ENCODE data around the gene TLE1.
"Not testable (repeated sequence)": the region's sequence is repeated elsewhere in the genome, so short reads cannot be mapped to it uniquely, and the experiment has no call there.

The TLE1 gene

DNA sequence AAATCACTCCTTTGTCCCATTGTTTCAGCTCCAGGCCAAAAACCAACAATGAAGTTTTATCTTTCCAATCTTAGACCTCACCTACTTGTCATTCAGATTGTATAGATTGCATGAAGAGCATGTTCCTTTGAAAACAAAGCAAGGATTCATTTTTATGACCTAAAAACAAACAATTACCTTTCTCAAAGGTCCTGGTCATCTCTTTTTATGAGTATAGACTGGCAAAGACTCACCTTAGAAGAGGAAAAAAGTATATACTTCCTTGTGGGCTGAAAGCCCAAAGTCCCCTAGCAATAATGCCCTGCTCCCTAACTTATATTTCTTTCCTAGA, 28.4 kb upstream of the TLE1 start:
- H3K4me1 ChIP-seq = no peaks in the 10 kb centered on the region
- no peak overlapping the region for H3K4me2 ChIP-seq
- H3K27ac ChIP-seq = no peak overlapping the region

DNA sequence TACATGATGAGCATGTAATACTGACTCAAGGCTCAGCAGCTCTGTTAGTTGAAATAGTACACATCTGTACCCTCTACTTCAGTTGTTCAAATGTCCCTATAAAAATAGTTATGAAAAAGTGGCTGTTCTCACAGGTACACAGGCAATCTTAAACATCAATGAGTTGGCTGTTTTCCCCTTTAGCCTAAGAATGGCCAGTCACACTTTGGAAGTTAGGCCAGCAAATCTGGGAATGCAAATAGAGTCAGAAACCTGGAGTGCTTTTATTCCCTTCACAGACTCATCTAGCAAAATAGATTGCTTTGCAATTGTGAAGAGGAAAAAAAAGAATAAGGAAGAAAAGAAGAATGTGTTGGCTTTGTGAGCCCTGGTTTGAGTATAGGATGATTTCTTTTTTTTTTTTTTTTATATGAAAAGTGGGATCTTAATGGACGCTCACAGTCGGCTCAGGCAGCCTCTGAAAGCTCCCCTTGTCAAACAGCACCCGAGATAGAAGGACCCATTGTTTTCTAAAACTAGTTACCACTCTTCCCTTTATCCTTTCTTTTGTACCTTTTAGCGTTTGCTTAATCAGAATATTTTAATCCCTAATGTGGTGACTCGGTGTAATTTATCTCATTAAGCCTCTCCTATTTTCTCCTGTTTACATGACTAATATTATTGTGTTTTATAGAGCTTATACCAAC, 27.9 kb upstream of the TLE1 start:
- no peak overlapping the region for H3K27ac ChIP-seq
- H3K9ac ChIP-seq = no peak overlapping the region
- no peak overlapping the region for H3K4me2 ChIP-seq
- H4K20me1 ChIP-seq = no peaks in the 10 kb centered on the region
- H3K36me3 ChIP-seq = no peaks in the 10 kb centered on the region
- no peaks in the 10 kb centered on the region for H3K4me1 ChIP-seq
- H3K4me3 ChIP-seq = no peak overlapping the region
- H3K9me3 ChIP-seq = no peaks in the 10 kb centered on the region
- TF ChIP-seq Cebpa-rat (IDR thresholded peaks at IDR 0.05) = no peak
- no peaks in the 10 kb centered on the region for H3K27me3 ChIP-seq

More for the DNA sequence above, 28.4 kb upstream of the TLE1 start:
- no peaks in the 10 kb centered on the region for H3K36me3 ChIP-seq
- no peaks in the 10 kb centered on the region for H4K20me1 ChIP-seq
- no peaks in the 10 kb centered on the region for H3K27me3 ChIP-seq
- no peak overlapping the region for H3K9ac ChIP-seq
- H3K4me3 ChIP-seq = no peak overlapping the region
- no peaks in the 10 kb centered on the region for H3K9me3 ChIP-seq
- no peak for TF ChIP-seq Cebpa-rat (IDR thresholded peaks at IDR 0.05)

DNA sequence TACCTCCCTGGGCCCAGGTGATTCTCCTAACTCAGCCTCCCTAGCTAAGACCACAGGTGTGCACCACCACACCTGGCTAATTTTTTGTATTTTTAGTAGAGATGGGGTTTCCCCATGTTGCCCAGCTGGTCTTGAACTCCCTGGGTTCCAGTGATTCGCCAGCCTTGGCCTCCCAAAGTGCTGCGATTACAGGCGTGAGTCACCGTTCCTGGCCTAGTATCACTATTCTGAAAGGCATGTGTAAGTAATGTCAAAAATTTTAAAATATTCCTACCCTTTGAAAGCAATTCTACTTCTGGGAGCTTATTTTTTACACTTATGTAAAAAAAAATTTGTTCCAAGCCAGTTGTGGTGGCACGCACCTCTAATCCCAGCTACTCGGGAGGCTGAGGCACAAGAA, 27.1 kb upstream of the TLE1 start:
- H3K36me3 ChIP-seq = no peaks in the 10 kb centered on the region
- H3K9ac ChIP-seq = no peak overlapping the region
- TF ChIP-seq Cebpa-rat (IDR thresholded peaks at IDR 0.05) = no peak
- H3K27me3 ChIP-seq = no peaks in the 10 kb centered on the region
- H3K4me2 ChIP-seq = no peak overlapping the region
- no peak overlapping the region for H3K4me3 ChIP-seq
- no peaks in the 10 kb centered on the region for H3K9me3 ChIP-seq
- no peaks in the 10 kb centered on the region for H3K4me1 ChIP-seq
- no peak overlapping the region for H3K27ac ChIP-seq
- no peaks in the 10 kb centered on the region for H4K20me1 ChIP-seq

DNA sequence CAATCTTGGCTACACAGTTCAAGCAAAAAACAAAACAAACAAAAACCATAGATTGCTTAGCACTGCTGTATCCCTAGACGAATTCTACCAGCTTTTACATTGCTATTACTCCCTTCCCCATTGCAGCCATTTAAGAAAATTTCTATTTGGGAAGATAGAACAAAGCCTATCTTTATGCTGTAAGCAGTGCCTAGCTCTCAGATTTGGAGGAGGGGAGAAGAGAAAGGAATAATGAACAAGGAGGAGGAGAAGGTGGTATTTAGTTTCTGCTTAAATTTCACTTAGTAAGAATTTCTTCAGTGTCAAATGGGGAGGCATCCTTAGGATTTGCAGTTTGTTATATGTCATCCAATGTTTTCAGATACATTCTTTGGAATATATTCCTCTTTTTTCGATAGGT, 16.2 kb upstream of the TLE1 start:
- no peaks in the 10 kb centered on the region for H3K36me3 ChIP-seq
- H3K4me2 ChIP-seq = no peak overlapping the region
- H3K27me3 ChIP-seq = no peaks in the 10 kb centered on the region
- no peak overlapping the region for H3K9ac ChIP-seq
- no peaks in the 10 kb centered on the region for H4K20me1 ChIP-seq
- no peaks in the 10 kb centered on the region for H3K4me1 ChIP-seq
- no peak for TF ChIP-seq Cebpa-rat (IDR thresholded peaks at IDR 0.05)
- H3K27ac ChIP-seq = no peak overlapping the region
- 0 out of 2 replicates have a peak, but pooled peaks cover 7% of the 10 kb centered on the region for H3K9me3 ChIP-seq
- H3K4me3 ChIP-seq = no peak overlapping the region

DNA sequence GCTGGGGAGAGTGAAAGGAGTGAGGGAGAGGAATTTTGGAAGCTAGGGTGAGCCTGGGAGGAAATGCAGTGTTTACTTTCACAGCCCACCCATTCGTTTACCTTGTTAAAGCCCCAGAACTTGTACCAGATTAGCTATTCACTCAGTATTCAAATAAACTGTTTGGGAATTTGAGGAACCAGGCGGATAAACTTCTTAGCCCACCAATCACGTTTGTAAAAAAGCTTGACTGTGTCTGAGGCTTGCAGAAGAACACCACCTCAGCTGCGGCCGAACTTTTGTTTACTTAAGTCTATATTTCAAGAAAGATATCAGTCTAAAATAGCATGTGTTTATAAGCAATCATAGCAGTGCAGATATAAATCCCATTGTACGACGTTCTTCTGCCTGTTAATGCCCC, 5.2 kb upstream of the TLE1 start:
- TF ChIP-seq Cebpa-rat (IDR thresholded peaks at IDR 0.05) = no peak
- no peak overlapping the region for H3K4me2 ChIP-seq

DNA sequence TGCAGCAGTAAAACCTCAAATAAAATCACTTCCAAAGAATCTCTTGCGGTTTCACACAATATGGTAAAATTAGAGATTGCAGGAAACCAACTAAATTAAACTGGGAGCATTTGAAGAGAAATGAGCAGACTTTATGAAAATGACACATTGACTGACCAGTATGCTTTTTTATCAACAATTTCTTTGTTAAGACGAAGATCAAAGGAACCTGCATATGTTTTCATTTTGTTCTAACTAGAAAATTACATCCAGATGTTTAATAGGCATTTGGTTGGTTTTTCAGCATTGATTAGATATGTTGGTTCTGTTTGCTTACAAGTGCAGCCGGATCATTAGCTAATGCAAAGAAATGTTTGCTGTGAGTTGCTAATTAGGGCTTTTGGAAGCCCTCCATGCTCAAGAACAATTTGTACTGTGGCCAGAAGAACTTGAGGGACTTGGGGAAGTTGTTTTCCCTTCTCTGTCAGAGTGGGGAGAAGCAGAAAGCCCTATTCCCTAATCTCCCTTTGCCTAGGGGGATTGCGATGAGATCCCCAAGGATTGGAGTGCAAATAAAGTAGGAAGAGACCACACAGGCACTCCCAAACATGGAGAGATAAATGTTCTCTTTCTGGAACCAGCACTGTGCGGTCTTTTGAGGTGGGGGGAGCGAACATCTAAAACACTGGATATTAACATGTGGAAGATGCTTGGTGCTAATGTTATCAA, 4.5 kb upstream of the TLE1 start:
- Histone ChIP-seq H3K4me2 (no peak overlapping the region), H3K4me1 (peaks cover 31% of the 10 kb centered on the region), H3K27ac (no peak overlapping the region), H3K9ac (no peak overlapping the region), H3K36me3 (no peaks in the 10 kb centered on the region), H3K9me3 (0 out of 2 replicates have a peak, but pooled peaks cover 7% of the 10 kb centered on the region), H3K4me3 (no peak overlapping the region), H3K27me3 (peaks cover 6% of the 10 kb centered on the region; the same call in 1 of the 2 replicates), H4K20me1 (peaks cover 3% of the 10 kb centered on the region; the same call in 1 of the 2 replicates)
- no peak for TF ChIP-seq Cebpa-rat (IDR thresholded peaks at IDR 0.05)

More for the DNA sequence above, 5.2 kb upstream of the TLE1 start:
- Histone ChIP-seq H3K9me3 (0 out of 2 replicates have a peak, but pooled peaks cover 7% of the 10 kb centered on the region), H3K27me3 (peaks cover 6% of the 10 kb centered on the region; the same call in 1 of the 2 replicates), H4K20me1 (no peaks in the 10 kb centered on the region), H3K9ac (no peak overlapping the region), H3K27ac (no peak overlapping the region), H3K36me3 (no peaks in the 10 kb centered on the region), H3K4me3 (no peak overlapping the region), H3K4me1 (peaks cover 31% of the 10 kb centered on the region)

DNA sequence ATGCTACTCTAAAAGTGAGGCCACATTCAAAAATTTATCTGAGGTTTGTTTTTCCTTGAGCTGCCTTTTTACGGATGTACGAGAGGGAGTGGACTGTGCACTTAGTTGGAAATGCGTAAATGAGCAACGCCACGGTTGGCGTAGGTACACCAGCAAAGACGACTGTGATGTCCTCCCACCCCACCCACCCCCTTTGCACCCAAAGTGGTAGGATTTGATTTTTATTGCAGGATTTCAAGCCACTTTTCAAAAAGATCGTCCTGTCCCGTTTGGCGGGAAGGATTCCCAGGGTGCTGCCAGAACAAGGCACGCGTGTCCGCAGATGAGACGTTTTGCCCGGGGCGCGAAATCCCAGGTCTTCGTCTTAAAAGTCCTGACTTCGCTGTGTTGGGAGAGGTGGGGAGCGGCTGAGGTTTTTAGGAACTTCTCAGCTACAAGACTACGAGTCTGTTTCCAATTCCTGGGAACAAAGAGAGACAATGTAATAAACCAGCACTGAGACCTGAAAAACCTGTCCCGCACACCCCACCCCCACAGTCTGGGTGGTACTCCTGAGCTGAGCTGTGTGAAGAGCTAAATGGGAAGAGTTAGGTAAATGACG, 1.0 kb upstream of the TLE1 start:
- no peaks in the 10 kb centered on the region; the same call in 1 of the 2 replicates for H3K36me3 ChIP-seq
- peaks cover 6% of the 10 kb centered on the region; the same call in 1 of the 2 replicates for H3K27me3 ChIP-seq
- H3K9ac ChIP-seq = peak overlapping the region; percentile 57; the same call in 1 of the 2 replicates
- H4K20me1 ChIP-seq = peaks cover 24% of the 10 kb centered on the region
- no peaks in the 10 kb centered on the region for H3K9me3 ChIP-seq
- peak overlapping the region; percentile 94 for H3K4me3 ChIP-seq
- H3K4me2 ChIP-seq = peak overlapping the region; percentile 86
- H3K4me1 ChIP-seq = peaks cover 33% of the 10 kb centered on the region
- TF ChIP-seq Cebpa-rat (IDR thresholded peaks at IDR 0.05) = no peak
- H3K27ac ChIP-seq = no peak overlapping the region

DNA sequence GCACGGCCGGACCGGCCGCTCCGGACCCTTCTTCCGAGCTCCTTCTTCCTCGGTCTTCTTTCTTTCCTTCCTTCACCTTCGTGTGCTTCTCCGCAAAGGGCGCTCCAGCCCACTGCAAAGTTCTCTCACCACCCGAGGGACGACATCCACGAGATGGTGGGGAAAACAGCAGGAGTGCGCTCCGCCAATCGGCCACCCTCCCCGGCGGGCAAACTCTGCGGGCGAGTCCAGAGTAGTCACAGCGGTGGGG, 329 bp downstream of the TLE1 start:
- H3K27me3 ChIP-seq, H3K9me3 ChIP-seq, H3K36me3 ChIP-seq: not testable (repeated sequence)
- Histone ChIP-seq H3K4me2 (peak overlapping the region; percentile 93), H3K4me1 (peaks cover 46% of the 10 kb centered on the region), H3K27ac (peak overlapping the region; percentile 86), H3K9ac (peak overlapping the region; percentile 90), H4K20me1 (peaks cover 37% of the 10 kb centered on the region), H3K4me3 (peak overlapping the region; percentile 94)

DNA sequence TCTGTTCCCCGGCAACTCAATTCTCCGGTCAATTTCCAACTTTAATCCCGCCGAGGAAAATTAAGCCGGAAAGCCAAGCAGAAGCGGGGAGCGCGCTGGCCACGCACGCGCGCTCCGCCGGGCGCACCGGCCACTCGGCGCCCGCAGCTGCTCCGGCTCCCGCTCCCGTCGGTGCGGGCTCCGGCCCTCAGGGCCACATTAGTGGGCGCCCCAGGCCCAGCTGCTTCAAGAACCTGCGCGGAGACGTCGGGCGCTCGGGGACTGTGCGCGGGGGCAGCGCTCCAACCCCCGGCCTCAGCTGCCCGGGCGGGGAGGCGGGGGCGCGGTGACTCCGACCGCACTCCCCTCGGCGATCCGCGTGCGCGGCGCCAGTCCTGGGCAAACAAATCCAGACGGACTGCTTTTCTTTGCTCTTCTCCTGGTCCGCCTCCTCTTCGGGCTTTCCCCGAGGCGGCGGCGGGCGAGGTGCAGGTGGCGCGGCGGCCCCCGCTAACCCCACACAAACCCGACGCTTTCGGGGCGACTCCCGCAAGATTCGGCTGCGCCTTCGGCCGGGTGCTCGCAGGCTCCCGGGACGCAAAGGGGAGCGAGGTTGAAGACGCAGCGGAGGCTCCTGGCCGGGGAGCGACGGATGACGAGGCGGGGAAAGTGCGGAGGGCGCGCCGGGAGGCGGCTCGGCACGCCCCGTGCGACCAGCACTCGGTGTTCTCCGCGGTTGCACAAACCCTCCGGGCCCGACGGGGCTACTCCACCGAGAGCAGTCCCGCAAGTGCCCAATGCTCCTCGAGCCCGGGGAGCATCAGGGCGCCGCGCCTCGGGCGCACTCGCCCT, 870 bp downstream of the TLE1 start:
- peaks cover 43% of the 10 kb centered on the region for H4K20me1 ChIP-seq
- H3K4me2 ChIP-seq = peak overlapping the region; percentile 93
- peak overlapping the region; percentile 94 for H3K4me3 ChIP-seq
- not testable (repeated sequence) for H3K9me3 ChIP-seq, H3K27me3 ChIP-seq
- H3K27ac ChIP-seq = peak overlapping the region; percentile 86
- peak overlapping the region; percentile 90 for H3K9ac ChIP-seq
- peaks cover 14% of the 10 kb centered on the region; the same call in 1 of the 2 replicates for H3K36me3 ChIP-seq
- H3K4me1 ChIP-seq = peaks cover 48% of the 10 kb centered on the region

Measured in BLaER1 (cell line).